Fibroblast of lung (primary cell): ENCODE results near the gene ABHD13.

Experiments used
- CTCF ChIP-seq, 2 donors: IDR thresholded peaks in 1 of 2; conservative IDR thresholded peaks in 1 of 2; 1 replicate in 1 of 2; 2 replicates in 1 of 2; pipeline ENCODE4 v1.5.1; 2011 to 2012; ENCODE audit warnings: low read length in 2 of 2, control low read depth in 1 of 2, inconsistent platforms in 1 of 2, low read depth in 1 of 2, mild to moderate bottlenecking in 1 of 2
- EZH2 ChIP-seq: IDR thresholded peaks from 2 replicates; pipeline ENCODE4 v1.5.1; 2012; ENCODE audit warnings: low read length, control low read depth, mild to moderate bottlenecking; ENCODE audit errors: missing control alignments

DNA sequence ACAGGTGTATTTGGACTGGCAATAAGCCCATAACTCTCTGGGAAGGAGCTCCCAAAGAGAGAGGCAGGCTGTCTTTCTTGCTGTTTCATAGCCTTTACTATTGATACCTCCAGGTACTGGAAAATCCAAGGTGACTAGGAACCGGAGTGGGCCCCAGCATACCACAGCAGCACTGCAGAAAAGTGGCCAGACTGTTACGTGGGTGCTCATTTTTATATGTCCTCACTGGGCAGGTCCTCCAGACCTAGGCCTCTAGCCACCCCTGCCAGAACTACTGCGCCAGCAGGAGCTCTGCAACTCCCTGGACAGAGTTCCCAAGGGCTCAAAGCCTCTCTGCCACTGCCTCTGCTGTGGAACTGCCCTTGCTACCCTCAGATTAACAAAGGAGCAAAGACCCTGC is 49.3 kb upstream of the ABHD13 start:
- TF ChIP-seq EZH2: no peak
- TF ChIP-seq CTCF (conservative IDR thresholded peaks at IDR 0.05 in 1 of 2, IDR thresholded peaks at IDR 0.05 in 1 of 2; ENCODE audit: low read depth in 1 of 2, low read length in 2 of 2): no peak
